SH-SY5Y (cell line): ENCODE results near the gene PDE4D.

Experiments
- GATA2 ChIP-seq: IDR thresholded peaks from 2 replicates; pipeline ENCODE4 v1.6.1; 2011; ENCODE audit warnings: mild to moderate bottlenecking, low read depth, low read length
- GATA3 ChIP-seq: IDR thresholded peaks from 2 replicates; pipeline ENCODE4 v1.6.1; 2011; ENCODE audit warnings: low read depth, mild to moderate bottlenecking, low read length, moderate library complexity

GRCh38 chr5:59116231-59116865 lies 777.2 kb downstream of the PDE4D start:
- no peak for TF ChIP-seq GATA2
- no peak for TF ChIP-seq GATA3
